ENCODE results near the gene RIMKLA.

- TF ChIP-seq CTCF (IDR thresholded peaks at IDR 0.05) (no peak), EP300 (IDR thresholded peaks at IDR 0.05) (no peak)
Observed at GRCh38 chr1:42385283-42385682, 4.7 kb downstream of the RIMKLA start.

All from gastroesophageal sphincter (tissue), 3 donors.